HG02840 (cell line): ENCODE measurements around the gene NCOA1.

Experiments
- ATAC-seq: cut with Tn5 transposase; IDR thresholded peaks from one replicate; pipeline ENCODE4 v1.9.1; 2021; ENCODE audit warnings: mild to moderate bottlenecking, moderate library complexity, moderate number of reproducible peaks; ENCODE audit not compliant: unreplicated experiment, low FRiP score

The NCOA1 gene

GRCh38 chr2:24724111-24724775 lies 233.2 kb downstream of the NCOA1 start:
- ATAC-seq, result no peak

DNA sequence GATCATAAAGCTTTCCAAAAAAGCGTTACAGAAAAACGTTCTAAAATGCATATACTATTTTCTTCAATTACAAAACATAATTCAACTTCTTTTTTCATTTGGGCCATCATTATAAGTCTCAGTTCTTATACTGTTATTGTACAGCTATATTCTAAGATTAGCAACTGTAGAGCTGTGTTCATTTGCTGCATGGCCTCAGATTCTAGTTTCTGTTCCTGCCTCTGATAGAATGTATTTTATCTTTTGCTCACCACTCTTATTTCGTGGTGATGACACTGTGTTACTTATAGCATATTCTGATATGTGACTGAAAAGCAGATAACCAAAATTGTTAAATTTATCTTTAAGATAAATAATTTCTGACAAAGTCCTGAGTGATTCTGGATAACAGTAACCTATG lies 234.9 kb downstream of the NCOA1 start:
- ATAC-seq, result no peak

DNA sequence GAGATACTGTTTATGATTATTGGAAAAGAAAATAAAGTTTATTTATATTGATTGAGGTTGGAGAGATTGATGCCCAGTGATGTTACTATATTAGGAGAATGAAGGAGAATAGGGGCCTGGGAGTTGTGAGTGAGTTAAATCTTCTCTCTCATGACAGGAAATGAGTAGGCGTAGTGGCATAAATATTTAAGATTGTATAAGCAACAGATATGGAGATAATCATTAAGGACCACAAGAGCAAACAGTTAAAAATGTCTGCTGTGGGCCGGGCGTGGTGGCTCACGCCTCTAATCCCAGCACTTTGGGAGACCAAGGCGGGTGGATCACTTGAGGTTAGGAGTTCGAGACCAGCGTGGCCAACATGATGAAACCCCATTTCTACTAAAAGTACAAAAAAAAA lies 239.4 kb downstream of the NCOA1 start:
- ATAC-seq, result no peak

DNA sequence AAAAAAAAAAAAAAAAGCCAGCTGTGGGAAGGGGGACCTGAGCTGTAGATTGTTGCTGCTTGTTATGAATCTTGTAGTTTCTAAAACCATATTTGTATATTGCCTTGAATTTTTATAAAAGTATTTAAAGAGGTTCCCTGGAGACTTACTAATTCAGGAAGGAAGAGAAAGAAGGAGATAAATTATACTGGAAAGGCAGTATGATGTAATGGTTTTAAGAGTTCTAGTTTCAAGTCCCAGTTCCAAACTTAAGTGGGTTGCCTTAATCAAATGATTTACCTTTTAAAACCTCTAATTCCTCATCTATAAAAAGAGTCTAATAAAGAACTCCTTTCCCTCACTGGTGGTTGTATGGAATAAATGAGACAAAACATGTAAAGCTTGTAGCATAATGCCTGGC lies 240.0 kb downstream of the NCOA1 start:
- no peak for ATAC-seq

- no peak for ATAC-seq
These were observed 240.9 kb downstream of the NCOA1 start for GRCh38 chr2:24731923-24732322.

- no peak for ATAC-seq
These were observed 243.7 kb downstream of the NCOA1 start for GRCh38 chr2:24734741-24735140.

DNA sequence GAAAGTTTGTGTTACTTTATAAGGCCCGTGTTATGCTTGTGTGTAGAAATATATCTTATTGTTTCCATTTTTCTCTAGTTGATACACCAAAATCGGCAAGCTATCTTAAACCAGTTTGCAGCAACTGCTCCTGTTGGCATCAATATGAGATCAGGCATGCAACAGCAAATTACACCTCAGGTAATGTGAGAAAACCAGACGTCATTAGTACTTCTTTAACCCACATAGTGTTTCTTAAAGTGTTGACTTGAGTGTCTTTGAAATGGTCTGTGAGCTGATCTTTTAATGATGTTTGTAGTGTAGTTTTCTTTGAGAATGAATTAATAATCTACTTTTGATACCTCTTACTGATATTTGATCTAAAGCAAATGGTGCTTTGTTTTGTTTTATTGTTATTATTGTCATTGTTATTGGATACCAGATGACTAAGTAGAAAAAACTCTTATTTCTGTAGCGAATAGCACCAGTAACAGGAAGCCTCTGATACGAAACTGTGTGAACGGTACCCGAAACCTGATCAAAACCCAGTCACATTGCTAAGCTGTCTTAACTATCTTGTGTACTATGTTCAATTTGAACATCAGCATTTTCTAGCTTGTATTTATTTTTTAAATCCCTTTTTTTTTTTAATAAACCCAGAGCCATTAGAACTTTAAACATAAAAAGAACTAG lies 248.4 kb downstream of the NCOA1 start:
- ATAC-seq, result no peak

- ATAC-seq, result no peak
These were observed 249.1 kb downstream of the NCOA1 start for GRCh38 chr2:24740142-24740541.

DNA sequence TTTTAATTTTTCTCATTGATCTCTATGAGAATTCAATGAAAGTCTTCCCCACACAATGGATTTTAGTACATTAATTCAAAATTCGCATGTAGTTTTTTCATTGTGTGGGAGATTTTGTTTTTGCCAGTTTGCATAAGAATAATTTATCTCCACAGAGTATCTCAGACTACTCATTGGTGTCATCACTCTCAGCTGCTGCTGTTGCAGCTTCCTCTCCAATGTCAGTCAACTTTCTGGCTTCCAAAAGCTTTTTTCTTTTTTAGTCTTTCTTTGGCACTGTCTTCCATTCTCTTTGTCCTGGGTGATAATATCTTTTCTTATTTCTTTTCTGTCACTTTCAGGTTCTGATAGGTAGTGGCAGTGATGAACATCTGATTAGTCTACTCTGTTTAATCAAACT lies 251.7 kb downstream of the NCOA1 start:
- no peak for ATAC-seq

GRCh38 chr2:24743924-24744323 lies 252.9 kb downstream of the NCOA1 start:
- ATAC-seq, result no peak

DNA sequence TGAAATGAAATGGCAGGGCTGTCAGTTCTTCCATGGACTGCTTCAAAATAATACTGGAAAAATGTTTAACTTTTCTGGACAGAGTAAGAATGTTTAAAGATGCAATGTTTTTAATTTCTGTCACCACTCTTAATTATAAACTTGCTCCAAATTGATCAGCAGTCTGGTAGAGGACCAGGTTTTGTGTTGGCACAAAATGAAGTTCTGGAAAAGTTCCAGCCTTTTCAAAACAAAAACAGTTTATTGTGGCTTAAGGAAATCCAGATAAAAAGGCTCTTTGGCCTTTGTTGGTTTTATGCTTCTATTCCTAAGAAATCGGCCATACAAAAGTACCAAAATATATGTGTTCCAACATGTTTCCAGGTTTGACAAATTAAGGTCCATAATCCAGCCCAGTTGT lies 253.3 kb downstream of the NCOA1 start:
- no peak for ATAC-seq

DNA sequence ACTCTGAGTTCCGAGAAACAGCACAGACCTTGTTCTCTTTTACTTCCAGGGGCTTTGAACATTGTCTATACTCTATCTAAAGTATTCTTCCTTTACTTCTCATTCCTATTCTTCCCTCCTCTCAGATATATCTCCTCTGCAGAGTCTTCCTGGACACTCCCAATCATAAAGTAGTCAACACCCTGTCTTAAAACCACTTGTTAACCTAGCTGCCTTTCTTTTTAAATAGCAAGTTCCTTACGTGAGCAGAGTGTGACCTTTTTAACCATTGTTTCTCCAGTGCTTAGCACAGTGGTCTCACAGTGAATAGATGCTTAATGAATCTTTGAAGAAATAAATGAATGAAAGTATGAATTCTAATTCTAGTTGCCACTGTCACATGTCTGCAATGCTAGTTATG lies 254.8 kb downstream of the NCOA1 start:
- ATAC-seq, result no peak

DNA sequence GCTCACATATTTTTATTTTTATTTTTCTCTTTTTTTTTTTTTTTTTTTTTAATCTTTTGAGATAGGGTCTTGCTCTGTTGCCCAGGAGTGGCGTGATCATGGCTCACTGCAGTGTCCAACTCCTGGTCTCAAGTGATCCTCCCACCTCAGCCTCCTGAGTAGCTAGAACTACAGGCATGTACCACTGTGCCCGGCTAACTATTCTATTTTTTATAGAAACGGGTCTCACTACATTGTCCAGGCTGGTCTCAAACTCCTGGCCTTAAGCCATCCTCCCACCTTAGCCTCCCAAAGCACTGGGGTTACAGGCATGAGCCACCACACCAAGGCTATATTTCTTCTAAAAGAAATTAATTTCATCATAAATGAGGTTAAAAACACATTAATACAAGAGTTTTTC lies 256.2 kb downstream of the NCOA1 start:
- no peak for ATAC-seq

DNA sequence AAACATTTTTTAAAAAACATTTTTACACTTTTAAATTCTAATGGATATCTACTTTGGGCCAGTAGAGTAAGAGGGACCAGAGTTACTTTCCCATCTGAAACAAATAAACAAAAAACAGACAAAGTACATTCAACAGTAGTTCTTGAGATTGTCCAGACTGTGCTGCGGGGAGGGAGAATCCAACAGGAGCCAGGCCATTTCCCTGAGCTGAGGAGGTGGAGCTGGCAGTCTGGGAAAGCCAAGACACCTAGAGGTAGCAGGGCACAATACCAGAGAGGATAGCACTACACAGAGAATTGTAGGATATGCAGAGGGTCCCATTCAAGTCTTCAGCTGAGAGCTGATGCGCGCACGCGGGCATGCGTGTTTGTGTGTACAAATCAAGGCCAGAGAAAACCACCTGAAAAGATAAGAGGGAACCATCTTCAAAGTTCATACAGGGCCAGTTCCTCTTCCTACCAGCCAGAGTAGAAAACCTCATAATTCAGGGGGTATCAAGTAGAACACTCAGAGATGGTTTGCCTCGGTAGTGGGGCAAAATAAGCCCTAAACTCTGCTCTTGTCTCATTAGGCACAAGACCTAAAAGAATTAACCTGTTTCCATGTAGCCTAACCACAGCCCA lies 258.1 kb downstream of the NCOA1 start:
- no peak for ATAC-seq

DNA sequence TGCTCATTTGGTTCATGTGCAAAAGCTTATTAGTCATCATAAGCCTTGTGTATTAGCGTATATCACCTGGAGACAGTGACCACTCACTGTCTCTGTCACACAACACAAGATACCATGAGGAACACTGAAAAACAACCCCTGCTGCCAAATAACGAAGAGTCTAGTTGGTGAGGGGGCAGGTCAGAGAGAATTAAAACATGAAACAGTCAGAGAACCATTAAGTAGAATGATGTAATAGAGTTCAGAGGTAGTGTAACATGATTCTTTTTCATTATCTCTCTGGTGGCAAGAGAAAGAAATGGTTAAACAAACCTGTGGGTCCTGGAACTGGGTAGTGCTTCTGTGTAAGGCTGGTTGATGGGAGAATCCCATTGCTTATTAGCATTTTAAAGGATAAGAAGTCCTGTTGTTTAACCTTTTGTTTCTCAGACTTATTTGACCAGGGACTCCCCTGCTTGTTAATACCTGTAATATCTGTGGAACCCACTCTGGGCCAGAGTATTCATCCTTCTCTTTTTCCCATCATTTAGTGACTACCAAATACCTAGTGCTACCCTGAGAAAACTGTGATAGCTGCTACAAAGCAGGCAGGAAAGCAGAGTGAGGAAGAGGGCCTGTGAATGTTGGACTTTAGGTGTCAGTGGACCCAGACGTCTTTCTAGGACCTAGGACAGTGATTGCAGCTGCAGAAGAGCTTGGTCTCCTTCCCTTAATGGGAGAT lies 264.1 kb downstream of the NCOA1 start:
- no peak for ATAC-seq

- ATAC-seq, result no peak
These were observed 265.7 kb downstream of the NCOA1 start for GRCh38 chr2:24756789-24757188.

DNA sequence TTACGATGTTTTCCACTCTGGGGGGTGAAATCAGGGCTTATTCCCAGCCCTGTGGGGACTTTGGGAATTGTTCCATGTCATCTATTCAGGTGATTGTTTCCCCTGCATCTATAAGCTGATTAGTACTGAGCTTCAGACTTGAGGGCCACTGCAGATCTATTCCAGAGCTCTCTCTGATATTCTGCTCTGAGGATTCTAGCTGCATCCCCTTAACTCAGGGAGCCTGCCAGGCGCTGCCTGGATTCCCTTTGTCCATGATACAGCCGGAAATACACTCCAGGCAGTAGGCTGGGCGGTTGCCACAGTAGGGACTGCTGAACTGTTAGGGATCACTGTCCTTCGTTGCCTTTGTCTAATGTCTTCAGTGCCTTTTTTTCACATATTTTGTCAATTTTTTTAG lies 270.8 kb downstream of the NCOA1 start:
- ATAC-seq, result no peak

- no peak for ATAC-seq
These were observed 271.5 kb downstream of the NCOA1 start for GRCh38 chr2:24762518-24762917.

GRCh38 chr2:24763843-24764242 lies 272.8 kb downstream of the NCOA1 start:
- ATAC-seq, result no peak

DNA sequence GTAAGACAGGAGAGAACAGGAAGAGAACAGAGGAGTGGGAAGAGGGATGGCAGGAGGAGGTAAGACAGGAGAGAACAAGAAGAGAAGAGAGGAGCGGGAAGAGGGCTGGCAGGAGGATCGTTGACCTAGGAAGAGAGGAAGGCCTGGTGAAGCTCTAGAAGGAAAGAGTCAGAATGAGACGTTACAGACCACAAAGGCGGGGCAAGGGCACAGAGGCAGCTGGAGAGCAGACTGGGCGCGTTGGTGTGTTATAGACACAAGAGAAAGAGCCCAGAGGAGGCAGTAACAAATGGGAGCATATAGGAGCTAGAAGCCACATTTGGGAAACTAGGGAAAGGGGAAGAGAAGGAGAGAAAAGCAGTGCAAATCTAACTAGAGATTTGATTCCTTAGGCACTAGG lies 275.6 kb downstream of the NCOA1 start:
- ATAC-seq, result no peak

DNA sequence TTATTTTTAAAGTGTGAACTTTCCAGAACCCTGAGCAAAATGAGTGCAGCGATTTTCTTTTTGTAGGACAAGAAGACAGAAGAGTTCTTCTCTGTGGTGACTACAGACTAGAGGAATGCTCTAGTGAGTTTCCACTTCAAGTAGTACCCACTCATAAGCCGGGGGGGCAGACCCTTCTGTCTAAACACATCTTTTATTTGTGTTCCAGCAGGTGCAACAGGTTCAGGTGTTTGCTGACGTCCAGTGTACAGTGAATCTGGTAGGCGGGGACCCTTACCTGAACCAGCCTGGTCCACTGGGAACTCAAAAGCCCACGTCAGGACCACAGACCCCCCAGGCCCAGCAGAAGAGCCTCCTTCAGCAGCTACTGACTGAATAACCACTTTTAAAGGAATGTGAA lies 277.0 kb downstream of the NCOA1 start:
- ATAC-seq, result no peak
